Middle frontal gyrus (tissue), 1 donor: Measurements from ENCODE around the gene COL4A2.

Source experiments
- DNase-seq: peaks from one replicate; pipeline ENCODE4 v3.0.0-alpha.2; 2015; ENCODE audit warnings: low spot score; ENCODE audit errors: extremely low spot score

COL4A2 gene

GRCh38 chr13:110509478-110509926 is 202.4 kb downstream of the COL4A2 start:
- DNase-seq, result no peak

- no peak for DNase-seq
These were observed 203.1 kb downstream of the COL4A2 start for GRCh38 chr13:110509971-110510786.

GRCh38 chr13:110511509-110512181 is 204.6 kb downstream of the COL4A2 start:
- DNase-seq, result no peak

GRCh38 chr13:110512198-110512740 is 205.2 kb downstream of the COL4A2 start:
- DNase-seq, result no peak

DNA sequence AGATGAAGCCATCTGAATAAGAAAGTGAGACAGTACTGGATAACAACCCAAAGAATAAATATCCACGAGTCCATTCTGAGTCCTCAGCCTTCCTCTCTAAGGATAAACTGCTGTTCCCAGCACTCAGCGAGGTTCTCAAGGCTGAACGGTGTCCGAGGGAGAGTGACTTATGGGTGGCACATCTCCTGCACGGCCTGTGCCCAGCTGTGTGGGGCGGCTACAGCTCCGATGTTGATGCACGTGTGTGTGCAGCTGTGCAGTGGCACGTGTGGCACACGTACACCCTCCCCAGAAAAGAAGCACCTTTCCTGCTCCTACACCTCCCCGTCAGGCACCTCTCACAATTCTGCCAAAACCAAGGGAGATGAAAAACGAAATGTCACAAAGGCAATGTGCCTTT is 209.4 kb downstream of the COL4A2 start:
- no peak for DNase-seq

GRCh38 chr13:110517505-110518225 is 210.6 kb downstream of the COL4A2 start:
- no peak for DNase-seq

GRCh38 chr13:110518226-110518525 is 211.1 kb downstream of the COL4A2 start:
- no peak for DNase-seq

DNA sequence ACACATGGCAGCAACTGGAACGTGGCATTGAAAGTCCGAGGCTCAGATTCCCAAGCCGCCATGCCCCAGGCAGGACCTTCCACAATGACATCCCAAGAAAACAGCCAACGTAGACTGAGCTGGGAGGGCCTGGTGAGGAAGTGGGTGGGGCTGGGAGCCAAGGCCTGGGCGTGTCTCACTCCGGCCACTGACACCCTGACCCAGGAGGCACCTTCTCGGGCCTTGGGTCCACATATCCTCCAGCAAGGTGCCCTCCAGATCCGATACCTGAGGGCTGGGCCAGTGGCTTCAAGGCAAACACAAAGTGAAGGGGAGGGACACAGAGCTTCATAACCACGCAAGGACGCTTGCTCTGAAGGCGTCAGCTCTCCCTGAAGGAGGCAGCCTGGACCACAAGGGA is 211.5 kb downstream of the COL4A2 start:
- DNase-seq, result no peak

GRCh38 chr13:110519046-110519445 is 212.0 kb downstream of the COL4A2 start:
- no peak for DNase-seq

- DNase-seq, result no peak
These were observed 212.4 kb downstream of the COL4A2 start for GRCh38 chr13:110519506-110519905.

DNA sequence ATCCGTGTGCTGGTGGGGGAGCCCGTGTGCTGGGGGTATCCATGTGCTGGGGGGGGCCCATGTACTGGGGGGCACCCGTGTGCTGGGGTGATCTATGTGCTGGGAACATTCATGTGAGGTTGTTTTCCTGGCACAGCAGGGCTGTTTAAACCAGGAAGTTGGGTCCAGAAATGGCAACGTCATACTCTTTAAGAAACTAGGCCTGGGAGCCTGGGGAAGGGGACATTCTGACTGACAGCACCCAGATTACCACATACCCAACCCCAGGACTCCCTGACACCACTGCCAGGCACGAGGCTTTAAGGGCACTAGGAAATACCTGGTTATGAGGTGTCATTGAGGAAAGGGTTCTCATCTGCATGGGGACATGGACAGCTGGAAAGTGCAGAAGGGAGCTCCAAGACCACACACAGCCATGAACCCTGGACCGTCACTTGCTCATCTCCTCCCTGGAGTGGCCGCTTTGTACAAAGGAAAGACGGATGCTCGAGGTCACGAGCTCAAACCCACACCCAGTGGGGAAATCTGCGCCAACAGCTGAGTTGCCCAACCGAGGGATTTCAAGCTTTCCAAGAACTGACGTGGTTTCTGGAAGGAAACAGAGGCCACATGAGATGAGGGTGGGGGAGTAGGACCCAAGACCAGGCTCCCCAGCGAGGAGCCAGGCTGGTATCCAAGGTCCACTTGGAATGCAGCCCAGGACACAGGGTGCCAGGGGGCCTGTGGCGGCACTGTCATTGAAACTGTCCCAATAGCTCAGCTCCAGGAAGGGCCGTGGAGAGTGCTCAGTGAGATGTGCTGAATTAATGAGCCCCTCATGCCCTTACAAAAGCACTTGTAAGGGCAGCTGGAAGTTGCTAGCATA is 213.6 kb downstream of the COL4A2 start:
- no peak for DNase-seq

DNA sequence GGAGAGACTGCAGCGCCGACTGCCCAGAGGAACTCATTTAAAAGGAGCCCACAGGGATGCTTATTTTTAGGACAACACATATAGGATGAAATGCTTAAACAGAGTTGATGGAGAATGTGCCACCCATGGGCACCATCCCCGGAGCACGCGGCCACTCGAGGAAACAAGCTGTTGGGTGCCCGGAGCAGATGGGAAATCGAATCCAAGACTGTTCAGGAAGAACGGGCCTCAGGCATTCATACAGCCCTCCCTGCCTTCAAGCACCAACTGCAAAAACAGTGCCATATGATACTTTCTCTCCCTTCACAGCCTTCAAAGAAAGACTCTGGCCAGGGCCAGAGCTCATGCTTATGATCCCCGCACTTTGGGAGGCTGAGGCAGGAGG is 214.2 kb downstream of the COL4A2 start:
- no peak for DNase-seq

- no peak for DNase-seq
These were observed 214.9 kb downstream of the COL4A2 start for GRCh38 chr13:110521946-110522345.

DNA sequence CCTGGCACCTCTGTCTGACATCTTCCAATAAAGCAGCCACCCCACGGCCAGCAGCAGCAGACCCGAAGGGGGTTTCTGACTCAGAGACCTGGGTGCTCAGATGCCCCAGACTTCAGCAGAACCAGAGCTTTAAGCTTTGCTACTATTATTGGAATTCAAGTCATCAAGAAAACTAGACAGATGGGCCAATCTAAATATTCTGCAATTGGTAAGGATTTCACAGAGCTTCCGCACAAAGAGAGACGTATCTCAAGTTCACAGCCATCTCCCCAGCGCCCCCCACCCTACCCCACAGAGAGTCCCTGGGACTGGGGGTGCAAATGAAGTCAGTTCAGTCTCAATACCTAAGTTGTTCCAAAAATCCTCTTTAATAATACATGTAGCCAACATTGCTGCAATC is 215.6 kb downstream of the COL4A2 start:
- no peak for DNase-seq

GRCh38 chr13:110523180-110523579 is 216.1 kb downstream of the COL4A2 start:
- no peak for DNase-seq

GRCh38 chr13:110523838-110524540 is 216.9 kb downstream of the COL4A2 start:
- no peak for DNase-seq

DNA sequence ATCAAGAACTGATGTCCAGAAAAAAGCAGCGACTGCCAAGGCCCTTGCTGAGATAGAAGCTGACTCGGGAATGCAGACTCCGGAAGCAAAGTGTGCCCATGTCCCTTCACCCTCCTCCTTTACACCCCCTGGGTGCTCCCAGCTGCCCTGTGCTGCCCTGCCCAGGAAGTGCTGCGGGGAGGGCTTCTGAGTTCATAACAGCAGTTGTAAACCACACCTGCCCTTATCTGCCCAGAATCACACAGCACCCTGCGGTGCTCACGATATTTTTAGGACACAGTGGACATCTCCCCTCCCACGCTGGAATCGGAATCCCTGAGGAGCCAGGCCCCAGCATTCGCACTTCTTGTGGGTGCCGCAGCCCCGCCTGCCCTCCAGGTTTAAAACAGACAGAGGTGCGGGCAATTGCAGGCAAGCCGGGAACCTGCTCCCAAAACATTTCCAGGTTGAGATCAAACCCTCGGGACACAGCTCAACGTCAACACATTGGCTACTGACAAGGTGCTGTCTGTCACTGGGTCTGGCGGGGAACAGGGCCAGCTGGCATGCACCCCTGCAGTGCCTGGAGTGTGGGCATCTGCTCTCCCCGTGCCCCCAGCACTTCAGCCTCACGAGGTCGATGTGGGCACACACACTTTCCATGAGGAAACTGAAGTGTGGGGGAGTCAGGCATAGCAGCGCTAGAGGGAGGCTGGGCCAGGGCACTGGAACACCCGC is 217.6 kb downstream of the COL4A2 start:
- DNase-seq, result no peak

DNA sequence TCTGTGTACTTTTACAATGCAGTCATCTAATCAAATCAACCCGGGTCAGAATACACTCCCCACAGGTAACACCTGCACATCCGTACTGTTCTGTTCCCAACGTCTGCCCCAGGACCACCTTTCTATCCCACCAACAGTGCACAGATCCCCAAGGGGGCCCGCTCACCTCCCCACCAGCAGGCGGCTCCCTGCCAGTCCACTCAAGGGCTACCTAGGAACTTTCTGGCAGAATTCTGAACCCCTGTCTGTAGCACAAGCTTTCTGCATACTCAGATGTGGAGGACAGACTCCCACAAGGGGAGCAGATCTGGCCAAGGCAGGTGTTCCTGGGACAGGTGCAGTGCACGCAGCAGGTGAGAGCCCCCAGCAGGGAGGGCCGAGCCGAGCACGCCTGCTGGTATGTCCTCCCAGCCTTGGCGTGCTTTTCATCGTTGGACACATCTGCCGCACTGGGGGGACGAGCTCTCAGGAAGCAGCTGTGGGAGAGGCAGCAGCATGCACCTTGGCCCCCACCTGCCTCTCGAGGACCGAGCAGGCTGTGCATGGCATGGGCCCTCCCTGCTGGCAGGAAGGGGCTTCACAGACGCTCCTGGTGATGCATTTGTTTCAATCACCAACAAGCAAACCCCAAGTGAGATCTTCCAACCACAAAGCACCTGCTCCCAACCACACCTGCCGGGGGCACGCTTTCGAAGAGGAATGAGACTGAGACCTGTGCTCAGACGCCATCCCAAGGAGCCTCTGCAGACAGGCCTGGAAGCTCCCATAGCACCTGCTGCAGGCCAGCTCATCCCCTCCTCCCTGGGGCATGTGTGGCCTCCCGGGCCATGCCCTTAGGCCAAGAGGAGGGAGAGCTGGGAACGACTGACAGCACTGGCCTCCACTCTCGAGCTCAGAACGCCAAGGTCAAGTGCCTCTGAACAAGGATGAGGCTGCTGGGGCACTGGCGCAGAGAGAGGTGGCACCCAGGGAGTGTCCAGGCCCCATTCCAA is 218.5 kb downstream of the COL4A2 start:
- DNase-seq, result no peak

GRCh38 chr13:110528371-110528770 is 221.3 kb downstream of the COL4A2 start:
- DNase-seq, result no peak
